Prostate gland (tissue), 2 donors: Measurements from ENCODE around the gene GPR31.
"Not testable (repeated sequence)": the region's sequence is repeated elsewhere in the genome, so short reads cannot be mapped to it uniquely, and the experiment has no call there.

Experiments used
- CTCF ChIP-seq, 4 experiments: fragments of 200-600 bp in 2 of 4; fragments of 450-650 bp in 2 of 4; sonication (generic) in 2 of 4; IDR thresholded peaks; 1 replicate in 3 of 4; 2 replicates in 1 of 4; pipeline ENCODE4 v1.5.1; 2016 to 2019; ENCODE audit warnings: antibody characterized with exemption in 4 of 4, mild to moderate bottlenecking in 2 of 4, moderate library complexity in 2 of 4
- POLR2AphosphoS5 ChIP-seq: sonication (generic); formaldehyde crosslinking; IDR thresholded peaks from one replicate; pipeline ENCODE4 v1.6.1; 2017; ENCODE audit warnings: antibody characterized with exemption

- TF ChIP-seq CTCF (IDR thresholded peaks at IDR 0.05); POLR2AphosphoS5: not testable (repeated sequence)
These were observed 29.5 kb upstream of the GPR31 start for GRCh38 chr6:167187275-167187674.
